K562 (cell line): ENCODE results near the gene ANO6. TPM values are rescaled to one million over a fixed set of nuclear protein-coding genes. Genes with fewer than 3 reads are reported as not detected.

Source experiments
- EGR1 ChIP-seq: fragments of 450-650 bp; conservative IDR thresholded peaks from 2 replicates; pipeline ENCODE4 v1.6.1; 2017; ENCODE audit warnings: mild to moderate bottlenecking
- EWSR1 ChIP-seq: fragments of 450-650 bp; IDR thresholded peaks from 2 replicates; pipeline ENCODE4 v1.6.1; 2018; ENCODE audit warnings: borderline replicate concordance, mild to moderate bottlenecking, low read depth, moderate library complexity; ENCODE audit not compliant: partially characterized antibody
- HES1 ChIP-seq: fragments of 450-650 bp; IDR thresholded peaks from 2 replicates; pipeline ENCODE4 v1.6.1; 2016; ENCODE audit warnings: low read depth, mild to moderate bottlenecking, moderate library complexity
- KLF1 ChIP-seq: fragments of 450-650 bp; IDR thresholded peaks from 2 replicates; pipeline ENCODE4 v1.6.1; 2016; ENCODE audit warnings: missing genetic modification characterization, missing compliant biosample characterization
- MLX ChIP-seq, 2 experiments: fragments of 450-650 bp in 1 of 2; sonication (generic) in 1 of 2; formaldehyde crosslinking; conservative IDR thresholded peaks; 2 replicates each; pipeline versions ENCODE4 v1.4.0 to v1.8.1; 2020 to 2022; ENCODE audit warnings: mild to moderate bottlenecking in 1 of 2, missing genetic modification reagents in 1 of 2
- MTA1 ChIP-seq: fragments of 450-650 bp; IDR thresholded peaks from 2 replicates; pipeline ENCODE4 v1.6.1; 2017; ENCODE audit warnings: borderline replicate concordance
- SIRT6 ChIP-seq: IDR thresholded peaks from one replicate; pipeline ENCODE4 v1.6.1; 2012; ENCODE audit warnings: low read depth, mild to moderate bottlenecking, control low read depth, inconsistent platforms, low read length, moderate library complexity
- SMARCC2 ChIP-seq: fragments of 450-650 bp; IDR thresholded peaks from 2 replicates; pipeline ENCODE4 v1.6.1; 2017; ENCODE audit warnings: antibody characterized with exemption, moderate library complexity, mild to moderate bottlenecking, low read depth
- TAF7 ChIP-seq: fragments of 450-650 bp; IDR thresholded peaks from 2 replicates; pipeline ENCODE4 v1.6.1; 2016; ENCODE audit warnings: missing genetic modification characterization, missing compliant biosample characterization
- TSC22D4 ChIP-seq: fragments of 450-650 bp; IDR thresholded peaks from 2 replicates; pipeline ENCODE4 v1.6.1; 2016; ENCODE audit warnings: missing genetic modification characterization, missing biosample characterization, control low read depth
- UBTF ChIP-seq, 2 experiments: IDR thresholded peaks; 2 replicates each; pipeline ENCODE4 v1.6.1; 2012; ENCODE audit warnings: improper control_type of control experiment in 2 of 2, low read depth in 2 of 2, low read length in 2 of 2, borderline replicate concordance in 1 of 2
- ZNF740 ChIP-seq, 3 experiments: fragments of 200-800 bp in 1 of 3; sonication (Bioruptor generic) in 1 of 3; sonication (generic) in 1 of 3; formaldehyde crosslinking in 1 of 3; IDR thresholded peaks; 2 replicates each; pipeline versions ENCODE4 v1.6.1 to v1.8.0; 2016 to 2022; ENCODE audit warnings: mild to moderate bottlenecking in 2 of 3, missing compliant biosample characterization in 2 of 3, missing genetic modification characterization in 2 of 3, missing genetic modification reagents in 1 of 3
- ZNF766 ChIP-seq: fragments of 200-800 bp; sonication (Bioruptor generic); conservative IDR thresholded peaks from 2 replicates; pipeline ENCODE4 v1.6.1; 2016; ENCODE audit warnings: missing genetic modification characterization, missing compliant biosample characterization
- polyA plus RNA-seq, 8 experiments: library from polyadenylated mRNA; depleted of rRNA in 4 of 8; stranded (reverse) in 5 of 8; unstranded in 3 of 8; fragments of >200 nt; fragmentation: Nextera tagmentation in 2 of 8; fragmentation: Illumina TruSeq in 1 of 8; extraction: Ambion mirVana in 2 of 8; extraction: Trizol in 1 of 8; gene quantifications; 2 replicates each; pipeline versions ENCODE4 v1.2.1 to v1.2.3, GENCODE V29; 2011 to 2014; ENCODE audit warnings: inconsistent platforms in 1 of 8, missing spikeins in 1 of 8
- total RNA-seq, 7 experiments: library from RNA; depleted of rRNA in 6 of 7; stranded (reverse); fragments of >200 nt in 6 of 7; fragmentation: Illumina TruSeq in 2 of 7; extraction: Trizol in 2 of 7; gene quantifications; 2 replicates each; pipeline versions ENCODE4 v1.2.1 to v1.2.3, GENCODE V29; 2011 to 2021; ENCODE audit warnings: low replicate concordance in 1 of 7
- TF ChIP-seq, protein P1 (sequence below): IDR thresholded peaks from 3 replicates; pipeline ENCODE4 v1.6.1; 2011; ENCODE audit warnings: borderline replicate concordance, mild to moderate bottlenecking; ENCODE audit not compliant: insufficient read length, insufficient read depth
- TF ChIP-seq, protein P2 (sequence below): fragments of 250-450 bp; sonication (Bioruptor Pico); IDR thresholded peaks from 2 replicates; pipeline ENCODE4 v1.8.0; 2021; ENCODE audit warnings: moderate library complexity, mild to moderate bottlenecking, inconsistent platforms
- TF ChIP-seq, protein P3 (sequence below): fragments of 450-650 bp; formaldehyde crosslinking; IDR thresholded peaks from 2 replicates; pipeline ENCODE4 v1.4.0; 2020; ENCODE audit warnings: mild to moderate bottlenecking, moderate library complexity

ANO6 gene
- total and polyA plus RNA-seq, 9 of the 15 experiments (the other 6 are each of a cell fraction or from before 2014, with no cell fraction given) = 3.5 to 24.7 (median 20.3) TPM

GRCh38 chr12:45234139-45234865 lies 18.4 kb downstream of the ANO6 start (continued):
- TF ChIP-seq UBTF (IDR thresholded peaks at IDR 0.05; ENCODE audit: borderline replicate concordance in 1 of 2, low read depth in 2 of 2, low read length in 2 of 2) (no peak), EGR1 (0 out of 2 replicates have a peak, but pooled peaks have one; percentile 3), ZNF766 (CRISPR knock-in tag) (no peak), TSC22D4 (tag) (no peak), SIRT6 (no peak), TAF7 (tag) (no peak), MLX (CRISPR knock-in tag; conservative IDR thresholded peaks at IDR 0.05) (no peak), HES1 (no peak), SMARCC2 (no peak; the same call in 1 of the 2 replicates), ZNF740 (CRISPR knock-in tag; IDR thresholded peaks at IDR 0.05) (no peak), ZNF740 (tag; IDR thresholded peaks at IDR 0.05) (no peak), KLF1 (tag) (no peak), MTA1 (no peak), EWSR1 (no peak)
- TF ChIP-seq, protein P1, sequence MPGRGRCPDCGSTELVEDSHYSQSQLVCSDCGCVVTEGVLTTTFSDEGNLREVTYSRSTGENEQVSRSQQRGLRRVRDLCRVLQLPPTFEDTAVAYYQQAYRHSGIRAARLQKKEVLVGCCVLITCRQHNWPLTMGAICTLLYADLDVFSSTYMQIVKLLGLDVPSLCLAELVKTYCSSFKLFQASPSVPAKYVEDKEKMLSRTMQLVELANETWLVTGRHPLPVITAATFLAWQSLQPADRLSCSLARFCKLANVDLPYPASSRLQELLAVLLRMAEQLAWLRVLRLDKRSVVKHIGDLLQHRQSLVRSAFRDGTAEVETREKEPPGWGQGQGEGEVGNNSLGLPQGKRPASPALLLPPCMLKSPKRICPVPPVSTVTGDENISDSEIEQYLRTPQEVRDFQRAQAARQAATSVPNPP = no peak
- TF ChIP-seq, protein P2, sequence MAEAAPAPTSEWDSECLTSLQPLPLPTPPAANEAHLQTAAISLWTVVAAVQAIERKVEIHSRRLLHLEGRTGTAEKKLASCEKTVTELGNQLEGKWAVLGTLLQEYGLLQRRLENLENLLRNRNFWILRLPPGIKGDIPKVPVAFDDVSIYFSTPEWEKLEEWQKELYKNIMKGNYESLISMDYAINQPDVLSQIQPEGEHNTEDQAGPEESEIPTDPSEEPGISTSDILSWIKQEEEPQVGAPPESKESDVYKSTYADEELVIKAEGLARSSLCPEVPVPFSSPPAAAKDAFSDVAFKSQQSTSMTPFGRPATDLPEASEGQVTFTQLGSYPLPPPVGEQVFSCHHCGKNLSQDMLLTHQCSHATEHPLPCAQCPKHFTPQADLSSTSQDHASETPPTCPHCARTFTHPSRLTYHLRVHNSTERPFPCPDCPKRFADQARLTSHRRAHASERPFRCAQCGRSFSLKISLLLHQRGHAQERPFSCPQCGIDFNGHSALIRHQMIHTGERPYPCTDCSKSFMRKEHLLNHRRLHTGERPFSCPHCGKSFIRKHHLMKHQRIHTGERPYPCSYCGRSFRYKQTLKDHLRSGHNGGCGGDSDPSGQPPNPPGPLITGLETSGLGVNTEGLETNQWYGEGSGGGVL (CRISPR knock-in tag) = no peak
- TF ChIP-seq, protein P3, sequence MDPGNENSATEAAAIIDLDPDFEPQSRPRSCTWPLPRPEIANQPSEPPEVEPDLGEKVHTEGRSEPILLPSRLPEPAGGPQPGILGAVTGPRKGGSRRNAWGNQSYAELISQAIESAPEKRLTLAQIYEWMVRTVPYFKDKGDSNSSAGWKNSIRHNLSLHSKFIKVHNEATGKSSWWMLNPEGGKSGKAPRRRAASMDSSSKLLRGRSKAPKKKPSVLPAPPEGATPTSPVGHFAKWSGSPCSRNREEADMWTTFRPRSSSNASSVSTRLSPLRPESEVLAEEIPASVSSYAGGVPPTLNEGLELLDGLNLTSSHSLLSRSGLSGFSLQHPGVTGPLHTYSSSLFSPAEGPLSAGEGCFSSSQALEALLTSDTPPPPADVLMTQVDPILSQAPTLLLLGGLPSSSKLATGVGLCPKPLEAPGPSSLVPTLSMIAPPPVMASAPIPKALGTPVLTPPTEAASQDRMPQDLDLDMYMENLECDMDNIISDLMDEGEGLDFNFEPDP (CRISPR knock-in tag) = no peak
